Measurements from ENCODE around the gene ADCY5.

Gene ADCY5

DNA sequence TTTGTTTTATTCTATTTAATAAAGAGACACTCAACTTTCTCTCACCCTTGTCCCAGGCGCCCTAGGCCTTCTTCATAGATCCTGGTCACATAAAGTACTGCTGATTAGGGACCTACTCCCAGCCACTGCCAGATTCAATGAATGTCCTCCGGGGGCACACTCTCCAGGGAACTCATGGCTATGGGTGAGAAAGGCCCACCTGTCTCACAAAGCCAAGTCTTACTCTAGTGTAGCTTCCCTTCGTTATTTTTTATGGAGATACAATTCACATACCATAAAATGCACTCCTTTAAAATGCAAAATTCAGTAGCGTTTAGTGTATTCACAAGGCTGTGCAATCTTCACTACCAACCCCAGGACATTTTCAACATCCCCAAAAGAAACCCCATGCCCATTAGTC, 87.8 kb downstream of the ADCY5 start:
- DNase-seq, result no peak

DNA sequence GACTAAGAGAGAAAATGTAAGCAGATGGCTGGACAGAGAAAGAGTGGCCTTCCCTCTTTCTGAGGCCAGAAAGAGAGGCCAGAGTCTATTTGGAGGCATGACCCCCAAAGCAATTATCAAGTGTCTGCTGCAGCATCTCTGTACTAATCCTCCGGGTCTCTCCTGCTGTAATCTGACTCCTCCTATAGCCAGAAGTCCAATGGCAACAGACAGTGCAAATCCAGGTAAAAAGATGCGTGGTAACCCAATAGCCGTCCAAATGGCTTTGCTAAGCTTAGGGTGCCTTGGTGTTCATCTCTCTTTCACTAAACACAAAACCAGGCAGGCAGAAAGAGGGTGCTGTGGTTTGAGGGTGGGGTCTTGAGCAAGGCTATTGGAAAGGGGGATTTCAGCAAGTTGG, 91.6 kb downstream of the ADCY5 start:
- DNase-seq, result no peak

DNA sequence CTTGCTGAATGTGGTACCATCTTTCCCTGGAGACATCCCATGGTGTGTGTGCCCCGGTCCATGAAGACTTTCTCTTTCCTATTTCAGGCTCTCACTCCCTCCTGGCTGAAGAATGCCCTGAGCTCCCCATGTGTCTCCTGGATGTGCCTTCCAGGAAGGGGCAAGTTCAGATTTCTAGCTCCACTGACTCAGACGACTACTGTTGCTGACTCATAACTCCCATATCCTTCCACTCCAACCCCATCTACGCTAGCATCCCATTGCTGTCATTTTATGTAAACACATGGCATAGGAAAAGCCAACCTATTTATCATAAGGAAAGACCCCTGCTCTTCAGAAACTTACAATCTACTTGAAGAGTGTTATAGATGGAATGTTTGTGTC, 95.0 kb downstream of the ADCY5 start:
- no peak for DNase-seq

DNA sequence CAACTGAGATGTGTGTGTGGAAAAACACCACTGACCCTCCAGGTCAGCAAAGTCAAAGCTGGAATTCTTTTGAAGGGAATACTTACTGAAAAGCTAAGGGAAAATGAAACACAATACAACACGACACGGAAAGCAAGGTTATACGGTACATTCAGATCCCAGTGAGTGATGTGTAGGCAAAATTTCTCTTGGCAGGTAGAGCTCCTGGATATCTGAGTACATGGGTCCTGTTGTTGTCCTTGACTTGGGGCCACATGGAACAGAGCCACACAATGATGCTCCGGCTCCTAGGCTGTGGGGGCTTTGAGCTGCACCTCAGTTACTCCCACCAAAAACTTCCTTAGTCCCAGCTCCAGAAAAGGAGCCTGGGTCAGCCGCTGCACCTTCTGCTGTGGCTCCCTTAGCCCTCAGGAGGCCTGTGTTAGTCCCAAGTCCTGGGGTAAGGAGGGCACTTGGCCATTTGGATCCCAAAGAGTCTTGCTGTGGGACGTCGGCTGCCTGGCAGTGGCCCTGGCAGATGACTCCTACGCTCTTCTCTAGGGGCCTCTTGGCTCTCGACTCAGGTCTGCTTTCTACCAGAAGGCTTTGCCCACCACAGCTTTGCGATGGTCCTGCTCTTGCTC, 95.6 kb downstream of the ADCY5 start:
- no peak for DNase-seq

DNA sequence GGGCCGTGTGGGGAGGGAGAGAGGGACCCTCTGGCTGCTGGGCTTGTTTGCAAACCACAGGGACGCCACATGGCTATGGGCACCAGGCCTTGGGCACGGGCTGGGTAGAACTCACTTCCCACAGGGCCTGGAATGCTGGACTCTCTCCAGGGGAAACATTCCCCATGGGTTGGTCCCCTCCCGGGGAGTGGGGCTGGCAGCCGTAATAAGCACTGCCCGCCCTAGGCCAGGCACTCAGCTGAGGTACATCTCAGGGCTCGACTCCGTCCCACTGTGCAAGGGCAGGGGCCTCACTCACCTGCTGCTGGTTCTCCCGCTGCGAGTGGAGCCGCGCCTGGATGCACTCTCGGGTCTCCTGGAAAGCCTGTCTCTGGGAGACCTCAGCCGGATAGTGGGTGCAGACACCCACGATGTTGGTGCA, 96.7 kb downstream of the ADCY5 start:
- DNase-seq, result no peak

DNA sequence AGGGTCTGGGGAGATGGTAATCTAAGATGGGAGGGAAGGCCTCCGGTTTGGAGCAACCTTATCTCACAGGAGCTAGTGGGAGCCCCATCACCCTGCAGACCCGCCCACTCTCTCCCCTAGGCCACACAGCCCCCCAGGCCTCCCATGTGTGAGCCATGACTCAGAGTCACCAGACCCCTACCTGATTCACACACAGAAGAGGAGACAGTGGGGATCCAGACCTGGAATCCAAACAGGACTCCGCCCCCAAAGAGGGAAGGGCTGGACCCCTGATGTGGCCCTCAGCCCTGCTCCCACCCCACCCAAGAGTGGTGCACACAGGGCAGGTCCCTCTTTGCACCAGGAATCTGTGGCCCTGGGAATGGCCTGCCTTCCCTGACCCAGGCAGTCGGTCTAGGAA, 97.4 kb downstream of the ADCY5 start:
- no peak for DNase-seq

DNA sequence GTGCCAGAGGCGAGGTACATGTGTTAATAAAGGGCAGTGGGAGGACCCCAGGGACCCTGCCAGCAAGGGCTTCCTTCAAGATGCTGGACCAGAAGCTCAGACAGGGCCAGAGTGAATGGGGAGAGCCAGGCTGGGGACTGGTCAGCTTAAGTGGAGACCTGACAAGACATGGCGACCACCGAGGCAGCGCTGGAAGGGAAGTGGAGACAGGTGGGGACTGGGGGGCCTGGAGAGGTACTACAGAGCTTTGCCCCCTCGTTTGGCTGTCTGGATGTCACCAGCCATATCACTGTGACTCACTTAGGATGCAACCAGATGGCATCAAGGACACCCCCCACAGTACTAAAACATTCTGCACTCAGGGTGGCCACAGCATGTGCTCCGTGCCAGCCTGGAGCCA, 97.9 kb downstream of the ADCY5 start:
- DNase-seq, result no peak

DNA sequence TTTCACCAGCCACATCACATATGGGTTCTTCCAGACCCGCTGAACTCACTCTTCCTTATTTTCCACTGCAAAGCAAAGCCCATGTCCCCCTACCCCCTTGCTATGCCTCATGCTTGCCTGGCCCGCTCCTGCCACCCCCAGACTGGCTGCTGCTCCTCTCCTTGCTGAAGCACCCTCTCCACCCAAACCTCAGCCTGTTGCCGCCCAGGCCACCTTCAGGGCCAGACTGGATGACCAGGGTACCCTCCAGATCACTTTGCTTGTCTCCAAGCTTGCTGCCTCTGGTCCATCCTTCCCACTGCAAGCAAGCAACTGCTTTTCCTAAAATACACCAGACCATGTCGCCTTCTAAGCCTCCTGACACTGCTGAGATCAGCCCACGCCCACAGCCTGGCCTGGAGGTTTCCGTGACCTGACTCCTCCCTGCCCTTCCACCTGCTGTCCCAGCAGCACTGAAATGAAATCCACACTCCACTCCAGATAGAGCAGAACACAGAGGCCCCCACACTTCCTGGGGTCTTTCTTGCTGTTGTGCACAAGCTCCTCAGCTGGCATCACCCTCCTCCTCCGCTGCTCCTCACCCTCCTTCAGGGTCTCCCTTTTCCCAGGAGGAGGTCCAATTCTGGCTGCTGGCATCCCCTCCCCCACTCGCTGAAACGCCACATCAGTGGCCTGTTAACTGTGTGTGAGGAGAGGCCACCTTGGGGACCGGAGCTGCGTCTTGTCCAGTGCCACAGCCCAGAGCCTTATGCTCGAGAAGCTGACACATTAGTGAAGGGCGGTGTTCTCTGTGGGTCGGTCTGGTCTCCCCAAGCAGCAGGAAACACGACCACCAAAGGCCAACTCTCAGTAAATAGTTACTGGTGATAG, 99.1 kb downstream of the ADCY5 start:
- no peak for DNase-seq

DNA sequence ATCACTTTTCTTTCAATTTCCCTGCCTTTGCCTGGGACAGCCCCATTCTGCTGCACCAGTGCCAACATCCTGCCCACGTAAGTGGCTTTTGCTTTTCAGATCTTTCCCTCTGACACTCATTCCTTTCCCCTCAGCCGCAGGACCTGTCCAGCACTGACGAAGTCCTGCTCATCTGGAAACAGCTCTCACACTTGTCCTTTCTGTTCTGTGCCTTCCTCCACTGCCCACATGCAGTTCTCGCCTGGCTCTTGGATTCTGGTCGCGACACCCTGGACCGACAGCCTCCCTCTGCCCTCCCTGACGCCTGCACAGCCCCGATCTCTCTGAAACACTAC, 99.7 kb downstream of the ADCY5 start:
- DNase-seq, result no peak

DNA sequence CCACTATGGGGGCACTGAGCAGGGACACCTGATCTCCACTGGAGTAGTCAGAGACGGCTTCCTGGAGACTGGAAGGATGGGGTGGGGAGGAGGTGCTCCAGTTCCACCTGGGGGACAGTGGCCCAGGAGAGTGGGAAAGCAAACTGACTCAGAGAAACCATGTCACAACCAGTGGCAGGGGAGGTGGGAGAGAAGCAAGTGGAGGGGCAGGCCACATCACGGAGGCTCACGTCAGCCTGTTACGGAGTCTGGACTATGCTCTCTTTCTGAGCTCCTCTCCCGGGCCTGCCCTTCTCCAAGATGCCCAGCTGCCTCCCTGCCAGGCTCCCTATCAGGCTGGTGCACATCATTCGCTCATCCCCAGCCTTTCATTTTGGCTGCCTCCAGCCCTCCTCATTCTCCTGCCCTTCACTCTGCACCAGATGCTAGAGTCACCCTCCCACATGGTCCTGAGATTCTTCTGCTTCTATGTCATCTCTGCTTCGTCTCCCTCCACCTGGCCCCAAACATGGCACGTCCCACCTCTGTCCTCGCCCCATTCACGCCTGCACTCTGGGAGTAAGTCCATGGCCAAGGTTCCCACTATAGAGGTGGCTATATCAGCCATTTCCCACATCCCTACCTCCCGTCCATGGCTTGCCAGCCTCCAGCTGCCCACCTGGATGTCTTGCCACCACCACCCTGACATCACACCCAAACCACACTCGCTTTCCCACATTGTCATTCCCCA, 100.3 kb downstream of the ADCY5 start:
- DNase-seq, result no peak

DNA sequence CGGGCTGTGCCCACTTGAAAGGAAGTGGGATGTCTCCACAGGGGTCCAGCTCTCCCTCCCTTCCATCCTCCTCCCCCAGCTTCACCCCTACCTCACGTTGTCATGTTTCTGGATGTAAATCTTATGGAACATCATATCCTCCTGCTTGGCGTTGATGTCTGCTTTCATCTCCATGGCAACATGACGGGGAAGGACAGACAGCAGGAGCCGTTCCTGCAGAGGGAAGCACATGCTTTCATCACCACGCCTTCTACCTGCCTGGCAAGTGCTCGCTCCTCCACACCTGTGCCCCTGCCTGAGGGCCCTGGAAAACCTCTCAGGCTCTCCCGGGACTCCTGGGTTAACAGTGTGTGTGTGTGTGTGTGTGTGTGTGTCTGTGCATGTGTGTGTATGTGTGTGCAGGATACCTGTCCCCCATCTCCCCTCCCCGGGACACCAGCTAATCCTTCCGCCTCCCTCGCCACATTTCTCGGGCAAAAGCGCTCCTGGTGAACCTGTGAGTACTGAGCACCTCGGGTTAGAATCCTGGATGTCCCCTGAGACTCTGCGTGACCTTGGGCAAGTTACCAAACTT, 101.1 kb downstream of the ADCY5 start:
- DNase-seq, result no peak

DNA sequence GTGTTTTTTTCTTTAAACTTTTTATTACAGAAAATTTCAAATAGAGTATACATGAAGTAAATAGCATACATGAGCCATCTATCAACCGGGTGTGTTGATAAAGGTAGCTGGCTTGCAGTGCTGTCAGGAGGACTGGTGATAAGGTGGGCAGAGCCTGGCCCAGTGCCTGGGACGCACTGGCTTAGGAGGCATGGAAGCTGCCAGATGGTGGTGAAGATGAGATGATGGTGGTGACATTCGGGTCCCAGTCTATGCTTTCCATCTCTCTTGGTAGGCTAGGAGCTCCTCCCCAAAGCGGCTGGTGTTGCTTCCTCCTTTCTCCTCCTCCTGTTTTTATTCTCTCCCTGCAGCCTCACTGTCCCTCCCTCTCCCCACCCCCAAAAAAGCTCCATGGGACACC, 101.7 kb downstream of the ADCY5 start:
- DNase-seq, result no peak

DNA sequence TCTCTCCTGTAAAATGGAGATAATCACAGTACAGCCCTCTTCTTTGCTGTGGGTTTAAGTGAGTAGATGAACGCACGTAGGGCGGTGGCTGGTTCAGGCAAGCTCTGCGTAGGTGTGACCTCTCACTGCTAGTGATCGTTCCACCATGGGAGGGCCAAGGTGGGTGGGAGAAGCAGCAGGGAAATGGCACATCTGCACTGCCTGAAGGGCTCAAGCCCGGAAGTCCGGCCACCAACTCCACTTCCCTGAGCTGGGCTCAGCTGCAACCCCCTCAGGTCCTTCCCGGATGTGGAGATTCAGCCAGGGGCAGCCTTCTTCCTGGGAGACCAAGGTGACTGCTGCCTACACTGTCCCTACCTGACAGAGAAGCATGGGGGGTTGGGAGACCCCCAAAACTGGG, 102.9 kb downstream of the ADCY5 start:
- no peak for DNase-seq

DNA sequence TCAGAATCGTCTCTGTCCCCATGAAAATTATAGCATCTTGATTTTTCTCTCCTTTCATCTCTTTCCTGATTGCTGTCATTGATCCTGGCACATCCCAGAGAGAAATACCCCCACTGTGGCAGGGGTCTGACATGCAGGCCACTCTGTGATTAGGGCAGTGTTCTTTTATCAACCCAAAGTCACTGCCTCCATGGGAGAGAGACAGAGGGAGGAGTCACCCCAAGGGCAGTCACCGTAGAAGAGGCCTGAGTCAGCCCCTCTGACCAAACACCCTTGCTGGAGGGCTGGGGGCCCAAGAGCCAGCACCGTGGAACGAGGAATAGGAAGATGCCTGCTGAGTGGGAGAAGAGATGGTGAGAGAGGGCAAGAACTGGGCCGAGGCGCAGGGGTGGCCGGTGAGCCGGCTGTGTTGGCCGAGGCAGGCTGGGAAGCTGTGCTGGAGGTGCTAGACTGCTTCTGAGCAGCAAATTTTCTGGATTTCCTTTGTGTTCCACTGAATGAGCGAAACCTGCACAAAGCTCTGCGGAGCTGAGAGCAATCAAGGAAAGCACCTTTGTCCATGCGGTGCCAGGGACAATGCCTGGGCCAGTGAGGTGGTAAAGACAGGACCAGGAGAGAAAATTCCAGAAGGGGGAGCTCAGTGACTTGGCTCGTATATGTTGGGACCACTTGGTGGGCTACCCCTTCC, 103.8 kb downstream of the ADCY5 start:
- no peak for DNase-seq

DNA sequence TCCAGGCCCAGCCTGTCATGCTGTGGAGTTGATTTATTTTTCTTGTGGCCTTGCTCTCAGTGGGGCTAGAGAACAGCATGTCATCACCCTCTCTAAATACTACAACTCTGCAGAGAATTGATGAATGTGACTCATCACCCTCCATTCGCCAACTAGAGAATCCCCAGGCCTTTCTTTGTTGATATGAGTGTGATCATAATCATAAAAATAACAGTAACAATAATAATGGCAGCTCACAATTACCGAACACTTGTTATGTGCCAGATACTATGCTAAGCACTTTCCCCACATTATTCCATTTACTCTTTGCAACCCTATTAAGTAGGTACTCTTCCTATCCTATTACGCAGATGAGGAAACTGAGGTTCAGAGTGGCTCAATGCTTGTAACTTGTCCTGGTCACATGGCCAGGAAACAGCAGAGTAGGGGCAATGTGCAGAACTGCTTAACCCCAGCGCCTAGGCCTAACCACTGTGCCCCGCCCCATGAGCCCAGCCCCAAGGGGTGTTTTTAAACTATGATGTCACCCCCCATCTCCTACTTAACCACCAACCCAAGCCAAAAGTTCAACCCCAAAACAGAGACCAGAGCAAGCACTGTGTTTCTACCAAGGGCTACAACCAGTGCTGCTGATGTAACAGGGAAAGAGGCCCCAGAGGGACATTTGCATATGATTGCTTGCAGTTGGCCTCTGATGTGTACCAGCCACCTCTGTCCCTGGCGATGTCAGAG, 104.5 kb downstream of the ADCY5 start:
- peak; percentile 46 for DNase-seq

DNA sequence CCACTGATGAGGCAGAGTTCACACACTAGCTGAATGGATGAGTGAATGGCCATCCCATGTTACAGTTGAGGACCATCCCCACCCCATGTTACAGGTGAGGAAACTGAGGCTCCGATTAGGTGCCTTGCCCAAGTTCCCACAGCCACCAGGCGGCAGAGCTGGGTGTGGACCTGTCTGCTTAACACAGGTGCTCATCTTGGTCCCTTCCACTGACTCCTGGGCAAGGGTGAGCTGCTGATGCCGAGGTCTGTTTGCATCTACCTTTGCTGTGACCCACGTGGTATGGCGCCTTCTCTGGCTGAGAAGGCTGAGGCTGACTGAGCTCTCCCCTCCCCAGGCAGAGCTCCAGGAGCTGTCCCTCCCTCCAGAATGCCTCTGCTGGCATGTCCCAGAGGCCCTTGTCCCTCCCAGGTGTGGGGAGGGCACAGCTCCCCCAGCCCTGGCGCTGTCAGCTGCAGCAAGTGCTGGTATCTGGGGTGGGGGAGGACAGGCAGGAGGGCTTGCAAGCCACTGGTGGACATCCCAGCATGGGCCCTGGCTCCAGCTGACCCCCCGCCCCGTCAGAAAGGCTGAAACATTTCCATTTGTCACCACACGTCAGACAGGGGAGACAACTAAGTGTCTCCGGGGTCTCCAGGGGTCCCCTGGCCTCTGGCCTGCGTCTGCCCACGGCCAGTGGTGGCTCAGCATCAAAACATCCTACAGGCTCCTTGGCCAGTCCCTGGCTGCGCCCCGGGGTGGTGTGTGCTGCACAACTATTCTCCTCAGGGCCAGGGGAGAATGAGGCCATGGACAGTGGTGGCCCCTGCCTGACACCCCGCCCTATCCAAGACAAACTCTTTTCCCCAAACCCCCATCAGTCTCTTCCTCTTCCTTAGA, 105.4 kb downstream of the ADCY5 start:
- DNase-seq, result no peak

DNA sequence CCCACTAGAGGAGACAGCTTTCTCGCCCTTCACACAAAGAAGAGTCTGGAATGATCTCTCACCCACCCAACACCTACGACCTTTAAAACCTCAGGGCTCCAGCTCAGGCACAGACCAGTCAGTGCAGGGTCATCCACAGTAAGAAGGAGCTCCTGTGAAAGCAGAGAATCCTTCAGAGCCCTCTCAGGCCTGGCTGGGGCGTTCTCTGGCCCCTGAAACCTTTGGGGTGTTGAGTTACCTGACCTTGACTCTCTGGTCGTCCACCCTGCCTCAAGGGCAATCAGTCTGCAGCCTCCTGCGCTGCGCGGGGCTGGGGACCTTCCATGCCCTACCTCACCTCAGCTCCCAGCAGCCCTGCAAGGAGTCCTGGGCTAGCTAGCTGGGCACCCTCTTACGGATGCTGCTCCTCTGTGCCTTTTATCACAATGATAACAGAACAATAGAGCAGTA, 106.2 kb downstream of the ADCY5 start:
- no peak for DNase-seq

DNA sequence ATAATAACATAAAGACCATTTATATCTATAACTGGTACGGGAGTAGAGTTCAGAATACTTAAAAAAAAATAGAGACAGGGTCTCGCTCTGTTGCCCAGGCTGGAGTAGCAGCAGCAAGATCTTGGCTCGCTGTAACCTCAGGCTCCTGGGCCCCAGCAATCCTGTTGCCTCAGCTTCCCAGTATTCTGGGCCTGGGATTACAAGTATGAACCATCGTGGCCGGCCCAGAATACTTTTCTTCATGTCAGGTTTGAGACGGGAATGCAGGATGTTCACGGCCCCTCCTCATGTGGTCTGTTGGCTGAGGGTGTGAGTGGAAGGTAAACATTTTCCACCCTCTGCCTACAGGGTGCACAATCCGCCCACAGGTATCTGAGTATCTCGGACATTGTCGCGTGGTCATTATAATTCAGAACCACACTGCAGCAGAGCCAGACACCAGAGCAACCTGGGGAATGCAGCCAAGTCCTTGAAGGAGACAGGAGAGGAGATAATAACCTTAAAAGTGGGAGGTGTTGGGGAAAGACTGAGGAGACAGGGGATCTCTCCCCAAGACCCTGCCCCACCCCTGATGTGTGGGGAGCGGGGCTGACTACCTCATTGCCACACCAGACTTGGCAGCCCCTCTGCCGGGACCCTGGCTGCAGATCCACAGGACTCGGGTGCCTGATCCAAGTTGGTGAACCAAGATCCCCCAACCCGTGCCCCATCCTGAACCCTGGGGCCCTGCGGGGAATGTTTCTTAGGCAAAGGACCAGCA, 106.8 kb downstream of the ADCY5 start:
- DNase-seq, result no peak

DNA sequence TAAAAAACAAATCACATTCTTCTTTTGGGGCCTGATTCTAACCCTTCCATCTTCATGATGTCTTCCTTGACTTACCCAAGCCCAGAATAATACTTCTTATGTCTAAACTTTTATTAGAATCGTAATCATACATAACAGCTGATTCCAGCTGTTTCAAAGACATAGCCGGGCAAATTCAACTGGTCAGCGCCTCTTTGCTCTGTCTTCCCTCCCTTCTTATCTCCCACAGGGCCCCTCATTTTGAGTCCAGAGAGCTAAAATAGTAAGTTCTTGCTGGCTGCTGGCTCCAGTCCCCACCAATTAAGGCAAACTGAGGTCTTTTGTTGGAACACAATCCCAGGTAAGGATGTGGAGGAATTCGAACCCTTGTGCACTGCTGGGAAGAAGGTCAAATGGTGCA, 108.6 kb downstream of the ADCY5 start:
- DNase-seq, result no peak

DNA sequence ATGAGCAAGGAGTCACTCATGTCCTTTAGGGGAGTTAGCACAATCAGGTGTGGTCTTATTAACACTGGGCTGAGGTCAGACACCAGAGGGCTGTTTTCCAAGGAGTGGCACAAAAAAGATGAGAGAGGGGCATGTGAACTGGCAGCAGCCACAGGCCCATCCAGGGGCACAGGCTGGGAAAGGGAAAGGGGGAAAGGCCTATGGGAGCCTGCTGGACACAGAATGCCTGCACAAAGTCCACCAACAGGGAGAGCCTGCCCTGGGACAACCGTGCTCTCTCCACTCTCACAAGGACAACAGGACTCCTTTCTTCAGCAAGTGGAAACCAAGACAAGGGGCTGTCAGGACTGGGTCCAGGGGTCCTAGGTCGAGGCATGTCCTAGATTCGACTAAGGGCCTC, 109.6 kb downstream of the ADCY5 start:
- no peak for DNase-seq

All from NK-92 treated with Interleukin-12 subunit alpha and Interleukin-12 subunit beta, amount 100 ng/mL, for 24 hours (cell line).